Stimulated activated naive CD8-positive, alpha-beta T cell treated with anti-CD3 and anti-CD28 coated beads, Interleukin-15, amount 100 ng/mL, for 72 hours (primary cell): ENCODE measurements around the gene CSTB.

ENCODE experiments used
- ATAC-seq: fragments of 150-1000 bp; cut with Tn5 transposase; 2 replicates; pipeline ENCODE4 v1.10.0; 2021; ENCODE audit warnings: mild to moderate bottlenecking, moderate library complexity
- DNase-seq, 2 donors: peaks; one replicate each; pipeline ENCODE4 v3.0.0; 2021 to 2022
- H3K27ac Mint-ChIP-seq, 2 donors: one replicate each; pipeline ENCODE4 v1.8.0; 2022; ENCODE audit warnings: mild to moderate bottlenecking in 2 of 2, mixed read lengths in 2 of 2, moderate library complexity in 2 of 2
- H3K27me3 Mint-ChIP-seq: one replicate; pipeline ENCODE4 v1.8.0; 2022; ENCODE audit warnings: mixed read lengths
- H3K4me1 Mint-ChIP-seq: one replicate; pipeline ENCODE4 v1.8.0; 2022; ENCODE audit warnings: mild to moderate bottlenecking, mixed read lengths
- H3K4me3 Mint-ChIP-seq, 2 donors: one replicate each; pipeline ENCODE4 v1.8.0; 2022; ENCODE audit warnings: mild to moderate bottlenecking in 2 of 2, mixed read lengths in 2 of 2, moderate library complexity in 1 of 2
- H3K9me3 Mint-ChIP-seq, 2 donors: one replicate each; pipeline ENCODE4 v1.8.0; 2022; ENCODE audit warnings: mixed read lengths in 2 of 2

CSTB gene

DNA sequence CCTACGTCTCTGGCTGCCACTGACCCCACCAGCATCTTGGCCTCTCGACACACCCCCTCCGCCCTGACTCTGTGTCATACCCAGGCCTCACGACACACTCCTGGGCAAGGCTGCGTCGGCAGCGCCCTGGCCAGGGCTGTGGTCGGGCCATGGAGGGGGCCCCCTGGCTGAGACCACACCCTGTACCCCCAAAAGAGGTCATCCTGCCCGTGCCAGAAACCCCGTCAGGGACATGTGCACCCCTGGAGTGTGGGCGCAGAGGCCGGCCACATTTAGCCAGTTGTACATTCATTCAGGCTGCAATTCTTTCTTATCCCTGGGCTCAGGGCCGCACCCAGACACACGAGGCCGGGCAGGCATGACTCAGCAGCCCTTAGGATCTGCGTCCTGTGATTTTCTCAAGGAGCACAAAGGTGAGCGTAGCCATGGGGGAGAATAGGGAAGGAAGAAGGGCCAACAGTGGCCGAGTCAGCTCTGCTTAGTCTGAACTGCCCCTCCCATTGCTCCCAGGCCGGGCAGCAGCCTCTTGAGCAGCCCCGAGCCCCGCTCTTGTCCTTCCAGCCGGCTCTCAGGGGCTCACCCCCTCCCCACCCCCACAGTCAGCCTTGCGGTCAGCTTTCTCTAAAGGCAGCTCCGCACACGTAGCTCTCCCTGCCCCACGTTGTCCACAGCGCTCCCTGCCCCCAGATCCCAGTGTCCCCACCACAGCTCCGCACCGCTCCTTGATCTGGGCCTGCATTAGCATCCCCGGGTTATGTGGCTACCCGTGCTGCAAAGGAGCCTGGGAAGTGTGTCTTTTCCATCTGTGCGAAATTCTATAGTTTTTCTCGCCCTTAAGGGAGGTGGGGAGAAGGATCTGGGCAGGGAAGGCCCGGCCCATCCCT, 7.9 kb downstream of the CSTB start:
- Mint-ChIP-seq H3K27ac (no peak overlapping the region), H3K4me3 (peak overlapping the region in 1 of 2 donors; percentile 29), H3K27me3 (no peaks in the 10 kb centered on the region), H3K4me1 (peaks cover 12% of the 10 kb centered on the region), H3K9me3 (peaks cover 0 to 10% of the 10 kb centered on the region in 2 donors)
- no peak for ATAC-seq
- DNase-seq, result no peak

GRCh38 chr21:43767498-43767983, 8.6 kb downstream of the CSTB start:
- no peaks in the 10 kb centered on the region for H3K27me3 Mint-ChIP-seq
- H3K9me3 Mint-ChIP-seq, result peaks cover 0 to 10% of the 10 kb centered on the region in 2 donors
- H3K4me3 Mint-ChIP-seq, result no peak overlapping the region
- peak overlapping the region in 1 of 2 donors; percentile 59 for H3K27ac Mint-ChIP-seq
- ATAC-seq (peak; percentile 22), DNase-seq (no peak)
- peaks cover 8% of the 10 kb centered on the region for H3K4me1 Mint-ChIP-seq

DNA sequence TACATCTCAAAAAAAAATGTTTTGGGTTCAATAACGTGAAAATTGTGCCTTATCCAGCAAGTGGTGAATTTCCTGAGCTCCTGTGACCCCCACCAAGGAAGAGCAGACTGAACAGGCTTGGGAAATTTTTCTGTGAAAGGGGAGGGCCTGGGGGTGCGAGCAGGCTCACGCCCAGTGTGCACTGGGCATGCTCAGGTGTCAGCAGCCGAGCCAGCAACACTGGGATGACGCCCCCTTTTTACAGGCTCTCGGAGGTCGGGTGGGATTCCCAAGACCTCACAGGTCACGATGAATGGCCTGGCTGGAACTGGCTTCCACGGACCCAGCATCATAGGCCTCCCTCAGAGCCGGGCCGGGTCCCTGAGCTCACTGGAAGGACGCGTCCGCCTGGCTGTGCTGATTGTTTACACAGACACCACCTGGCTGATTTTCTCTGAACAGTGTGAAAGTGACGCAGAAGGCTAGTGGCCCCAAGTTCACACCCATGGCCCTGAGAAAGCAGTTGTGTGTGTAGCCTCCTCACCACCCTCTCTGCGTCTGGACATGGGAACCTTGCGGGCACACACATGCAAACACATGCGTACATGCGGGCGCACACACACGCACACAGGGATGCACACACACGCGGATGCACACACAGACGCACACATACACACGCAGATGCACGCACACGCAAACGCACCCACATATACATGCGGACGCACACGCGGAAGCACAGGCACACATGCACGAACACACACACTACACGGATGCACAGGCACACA, 9.2 kb downstream of the CSTB start:
- H3K27me3 Mint-ChIP-seq, result no peaks in the 10 kb centered on the region
- H3K4me3 Mint-ChIP-seq, result no peak overlapping the region
- H3K4me1 Mint-ChIP-seq, result peaks cover 8% of the 10 kb centered on the region
- peak overlapping the region in 1 of 2 donors; percentile 59 for H3K27ac Mint-ChIP-seq
- peaks cover 0 to 10% of the 10 kb centered on the region in 2 donors for H3K9me3 Mint-ChIP-seq
- ATAC-seq (no peak), DNase-seq (no peak)

DNA sequence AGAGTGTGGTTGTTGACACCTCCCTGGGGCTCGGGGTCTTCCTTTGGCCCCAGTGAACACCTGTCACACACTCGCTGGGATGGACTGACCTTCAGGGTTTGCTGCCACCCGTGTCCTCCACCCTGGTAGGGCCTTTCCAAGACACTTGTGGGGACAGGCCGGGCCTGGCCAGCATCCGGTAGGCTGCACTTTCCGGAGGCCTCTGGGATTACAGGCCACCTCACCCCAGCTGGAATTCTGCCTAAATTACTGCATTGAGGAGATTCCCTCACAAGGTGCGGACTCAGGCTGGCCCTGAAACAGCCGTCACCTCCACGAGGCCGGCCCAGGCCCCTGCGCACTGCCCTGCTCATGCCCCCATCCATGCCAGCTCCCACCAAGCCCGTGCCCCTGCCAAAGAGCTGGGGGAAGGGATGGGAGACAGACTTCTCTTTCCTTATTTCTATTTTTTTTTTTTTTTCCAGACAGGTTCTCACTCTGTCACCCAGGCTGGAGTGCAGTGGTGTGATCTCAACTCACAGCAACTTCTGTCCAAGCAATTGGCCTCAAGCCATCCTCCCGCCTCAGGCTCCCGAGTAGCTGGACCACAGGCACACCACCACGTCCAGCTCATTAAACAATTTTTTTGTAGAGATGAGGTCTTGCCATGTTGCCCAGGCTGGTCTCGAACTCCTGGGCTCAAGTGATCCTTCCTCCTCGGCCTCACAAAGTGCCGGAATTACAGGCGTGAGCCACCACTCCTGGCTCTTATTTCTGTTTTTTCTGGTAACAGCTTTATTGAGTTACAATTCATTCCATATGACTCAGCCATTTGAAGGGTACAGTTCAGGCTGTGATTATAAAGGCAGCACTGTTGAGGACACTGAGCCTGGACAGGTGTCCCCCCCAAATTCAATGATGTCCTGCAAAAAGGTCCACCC, 11.3 kb downstream of the CSTB start:
- Mint-ChIP-seq H3K4me3 (no peak overlapping the region), H3K9me3 (no peaks in the 10 kb centered on the region), H3K27ac (no peak overlapping the region), H3K27me3 (no peaks in the 10 kb centered on the region), H3K4me1 (no peaks in the 10 kb centered on the region)
- DNase-seq (no peak), ATAC-seq (no peak)

- no peaks in the 10 kb centered on the region for H3K4me1 Mint-ChIP-seq
- no peak for DNase-seq
- H3K27ac Mint-ChIP-seq, result peak overlapping the region in 1 of 2 donors; percentile 89
- H3K27me3 Mint-ChIP-seq, result no peaks in the 10 kb centered on the region
- no peak overlapping the region for H3K4me3 Mint-ChIP-seq
- ATAC-seq, result no peak
- H3K9me3 Mint-ChIP-seq, result no peaks in the 10 kb centered on the region
These were observed 12.1 kb downstream of the CSTB start for GRCh38 chr21:43763901-43764523.

- Mint-ChIP-seq H3K4me3 (no peak overlapping the region), H3K9me3 (no peaks in the 10 kb centered on the region), H3K27ac (peak overlapping the region in 1 of 2 donors; percentile 67), H3K27me3 (no peaks in the 10 kb centered on the region), H3K4me1 (no peaks in the 10 kb centered on the region)
- ATAC-seq (no peak), DNase-seq (no peak)
These were observed 13.6 kb downstream of the CSTB start for GRCh38 chr21:43762303-43763128.

- H3K9me3 Mint-ChIP-seq, result no peaks in the 10 kb centered on the region
- DNase-seq, result no peak
- H3K4me1 Mint-ChIP-seq, result no peaks in the 10 kb centered on the region
- ATAC-seq, result no peak
- H3K4me3 Mint-ChIP-seq, result no peak overlapping the region
- no peak overlapping the region for H3K27ac Mint-ChIP-seq
- H3K27me3 Mint-ChIP-seq, result no peaks in the 10 kb centered on the region
These were observed 14.2 kb downstream of the CSTB start for GRCh38 chr21:43761886-43762285.

GRCh38 chr21:43760391-43760958, 15.6 kb downstream of the CSTB start:
- H3K4me3 Mint-ChIP-seq, result no peak overlapping the region
- no peak for ATAC-seq
- H3K4me1 Mint-ChIP-seq, result no peaks in the 10 kb centered on the region
- H3K27me3 Mint-ChIP-seq, result no peaks in the 10 kb centered on the region
- DNase-seq, result no peak
- H3K9me3 Mint-ChIP-seq, result no peaks in the 10 kb centered on the region
- H3K27ac Mint-ChIP-seq, result no peak overlapping the region

DNA sequence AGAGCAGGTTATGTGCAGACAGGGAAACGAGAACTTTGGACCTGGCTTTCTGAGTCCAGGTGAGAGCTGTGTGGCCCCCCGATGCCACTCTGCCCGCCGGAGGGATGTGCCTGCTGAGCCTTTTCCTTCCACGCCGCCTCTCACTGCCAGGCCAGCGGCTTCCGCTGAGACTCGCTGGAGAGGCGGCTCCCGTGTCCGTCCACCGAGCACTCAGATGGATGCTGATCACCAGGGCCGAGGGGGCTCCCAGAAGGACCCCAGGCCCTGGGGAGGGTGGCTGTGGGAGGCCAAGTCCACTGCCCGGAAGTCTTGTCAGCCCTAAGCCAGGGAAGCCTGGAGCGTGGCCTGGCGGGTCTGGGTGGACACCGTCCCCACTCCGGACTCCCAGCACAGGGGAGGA, 16.5 kb downstream of the CSTB start:
- H3K27me3 Mint-ChIP-seq, result no peaks in the 10 kb centered on the region
- H3K4me3 Mint-ChIP-seq, result no peak overlapping the region
- H3K9me3 Mint-ChIP-seq, result no peaks in the 10 kb centered on the region
- ATAC-seq (no peak), DNase-seq (no peak)
- peak overlapping the region in 1 of 2 donors; percentile 76 for H3K27ac Mint-ChIP-seq
- no peaks in the 10 kb centered on the region for H3K4me1 Mint-ChIP-seq

- Mint-ChIP-seq H3K4me1 (no peaks in the 10 kb centered on the region), H3K4me3 (no peak overlapping the region), H3K9me3 (no peaks in the 10 kb centered on the region), H3K27ac (peak overlapping the region in 1 of 2 donors; percentile 76), H3K27me3 (no peaks in the 10 kb centered on the region)
- DNase-seq (no peak), ATAC-seq (no peak)
These were observed 17.3 kb downstream of the CSTB start for GRCh38 chr21:43758811-43759210.

DNA sequence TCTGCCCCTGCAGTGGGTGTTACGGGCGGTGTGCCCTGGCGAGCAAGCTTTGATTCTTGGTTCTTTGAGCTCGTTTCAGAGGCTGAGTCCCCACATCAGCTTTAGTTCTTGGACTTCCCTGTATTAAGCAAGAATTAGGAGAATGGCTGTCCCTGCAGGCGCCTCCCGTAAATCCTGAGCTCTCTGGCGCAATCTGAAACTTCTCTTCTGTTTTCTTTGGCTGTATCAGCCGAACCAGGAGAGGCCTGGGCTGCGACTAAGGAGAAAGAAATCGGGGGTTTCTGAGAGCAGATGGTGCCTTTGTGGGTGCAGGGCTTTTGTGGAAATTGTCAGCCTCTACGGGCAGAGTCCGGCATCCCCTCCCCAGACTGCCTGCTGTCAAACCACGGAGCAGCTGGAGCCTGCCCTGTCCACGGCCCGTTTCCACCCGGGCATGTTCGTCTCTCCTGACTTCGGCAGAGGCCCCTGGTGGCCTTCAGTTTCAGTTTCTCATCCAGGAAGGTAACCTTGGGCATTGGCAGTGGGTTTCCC, 17.9 kb downstream of the CSTB start:
- no peaks in the 10 kb centered on the region for H3K27me3 Mint-ChIP-seq
- H3K9me3 Mint-ChIP-seq, result no peaks in the 10 kb centered on the region
- DNase-seq (no peak), ATAC-seq (no peak)
- H3K27ac Mint-ChIP-seq, result no peak overlapping the region
- H3K4me3 Mint-ChIP-seq, result no peak overlapping the region
- no peaks in the 10 kb centered on the region for H3K4me1 Mint-ChIP-seq

- Mint-ChIP-seq H3K27me3 (no peaks in the 10 kb centered on the region), H3K9me3 (no peaks in the 10 kb centered on the region), H3K27ac (no peak overlapping the region), H3K4me1 (no peaks in the 10 kb centered on the region), H3K4me3 (no peak overlapping the region)
- DNase-seq (no peak), ATAC-seq (no peak)
These were observed 18.5 kb downstream of the CSTB start for GRCh38 chr21:43757601-43758000.

DNA sequence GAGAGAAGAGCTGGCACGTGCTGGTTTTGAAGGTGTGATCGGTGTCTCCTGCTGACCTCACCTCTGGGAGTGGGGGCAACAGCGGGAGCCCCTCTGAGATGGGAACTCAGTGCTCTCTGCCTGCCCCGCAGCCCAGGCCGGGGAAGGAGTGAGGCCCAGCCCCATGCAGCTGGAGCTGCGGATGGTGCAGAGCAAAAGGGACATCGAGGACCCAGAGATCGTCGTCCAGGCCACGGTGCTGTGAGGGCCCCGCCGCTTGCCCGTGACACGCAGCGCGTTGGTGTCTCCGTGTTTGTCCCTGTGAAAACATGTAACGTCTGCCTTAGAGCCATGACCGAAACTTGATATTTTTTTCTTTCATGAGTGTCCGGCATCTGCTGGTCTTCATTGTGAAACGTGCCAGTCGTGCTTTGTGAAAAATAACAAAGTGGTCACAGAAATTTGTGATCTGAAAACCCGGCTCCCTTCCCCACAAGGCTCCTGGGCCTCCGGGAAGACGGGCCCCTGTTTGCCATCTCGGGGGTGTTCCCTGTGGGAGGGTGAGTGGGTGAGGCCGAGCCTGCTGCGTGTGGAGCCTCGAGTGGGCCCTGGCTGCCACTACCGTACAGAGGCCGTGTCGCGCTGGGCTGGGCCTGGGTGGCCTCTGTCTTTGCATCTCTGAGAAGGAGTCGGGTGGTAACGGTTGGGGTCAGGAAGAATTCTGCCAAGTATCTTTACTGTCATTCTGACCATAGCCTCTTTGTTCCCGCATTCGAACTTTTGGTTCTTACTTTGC, 20.1 kb downstream of the CSTB start:
- Mint-ChIP-seq H3K27me3 (no peaks in the 10 kb centered on the region), H3K27ac (peak overlapping the region in 1 of 2 donors; percentile 48), H3K4me1 (no peaks in the 10 kb centered on the region), H3K4me3 (no peak overlapping the region), H3K9me3 (no peaks in the 10 kb centered on the region)
- ATAC-seq (no peak), DNase-seq (no peak)
